ENCODE measurements around the gene NFRKB. TPM values are rescaled to one million over a fixed set of nuclear protein-coding genes. Genes with fewer than 3 reads are reported as not detected.
"Not testable (repeated sequence)": the region's sequence is repeated elsewhere in the genome, so short reads cannot be mapped to it uniquely, and the experiment has no call there.

Gene NFRKB
- total and polyA plus RNA-seq, 9 donors = 15.3 to 33.9 (median 27.4) TPM

GRCh38 chr11:129852125-129852740 lies 43.1 kb downstream of the NFRKB start:
- 80 to 86% (median 82%) methylated on average over 15 of the region's 15 CpGs for WGBS, 3 donors
- intact Hi-C loops (cut with DNase I) = no loop called here
- peaks cover 1% of the 10 kb centered on the region for H3K4me1 ChIP-seq (ENCODE audit: insufficient read depth)
- no peaks in the 10 kb centered on the region for H3K36me3 ChIP-seq
- H3K4me3 ChIP-seq = no peak overlapping the region
- TF ChIP-seq, protein P1, sequence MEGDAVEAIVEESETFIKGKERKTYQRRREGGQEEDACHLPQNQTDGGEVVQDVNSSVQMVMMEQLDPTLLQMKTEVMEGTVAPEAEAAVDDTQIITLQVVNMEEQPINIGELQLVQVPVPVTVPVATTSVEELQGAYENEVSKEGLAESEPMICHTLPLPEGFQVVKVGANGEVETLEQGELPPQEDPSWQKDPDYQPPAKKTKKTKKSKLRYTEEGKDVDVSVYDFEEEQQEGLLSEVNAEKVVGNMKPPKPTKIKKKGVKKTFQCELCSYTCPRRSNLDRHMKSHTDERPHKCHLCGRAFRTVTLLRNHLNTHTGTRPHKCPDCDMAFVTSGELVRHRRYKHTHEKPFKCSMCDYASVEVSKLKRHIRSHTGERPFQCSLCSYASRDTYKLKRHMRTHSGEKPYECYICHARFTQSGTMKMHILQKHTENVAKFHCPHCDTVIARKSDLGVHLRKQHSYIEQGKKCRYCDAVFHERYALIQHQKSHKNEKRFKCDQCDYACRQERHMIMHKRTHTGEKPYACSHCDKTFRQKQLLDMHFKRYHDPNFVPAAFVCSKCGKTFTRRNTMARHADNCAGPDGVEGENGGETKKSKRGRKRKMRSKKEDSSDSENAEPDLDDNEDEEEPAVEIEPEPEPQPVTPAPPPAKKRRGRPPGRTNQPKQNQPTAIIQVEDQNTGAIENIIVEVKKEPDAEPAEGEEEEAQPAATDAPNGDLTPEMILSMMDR (IDR thresholded peaks at IDR 0.05) = no peak
- no peak for TF ChIP-seq POLR2A (IDR thresholded peaks at IDR 0.05)
- no peak for TF ChIP-seq EP300 (IDR thresholded peaks at IDR 0.05)
- no peaks in the 10 kb centered on the region for H3K9me3 ChIP-seq
- no peak for DNase-seq
- no peak overlapping the region for H3K27ac ChIP-seq
- no peaks in the 10 kb centered on the region for H3K27me3 ChIP-seq

DNA sequence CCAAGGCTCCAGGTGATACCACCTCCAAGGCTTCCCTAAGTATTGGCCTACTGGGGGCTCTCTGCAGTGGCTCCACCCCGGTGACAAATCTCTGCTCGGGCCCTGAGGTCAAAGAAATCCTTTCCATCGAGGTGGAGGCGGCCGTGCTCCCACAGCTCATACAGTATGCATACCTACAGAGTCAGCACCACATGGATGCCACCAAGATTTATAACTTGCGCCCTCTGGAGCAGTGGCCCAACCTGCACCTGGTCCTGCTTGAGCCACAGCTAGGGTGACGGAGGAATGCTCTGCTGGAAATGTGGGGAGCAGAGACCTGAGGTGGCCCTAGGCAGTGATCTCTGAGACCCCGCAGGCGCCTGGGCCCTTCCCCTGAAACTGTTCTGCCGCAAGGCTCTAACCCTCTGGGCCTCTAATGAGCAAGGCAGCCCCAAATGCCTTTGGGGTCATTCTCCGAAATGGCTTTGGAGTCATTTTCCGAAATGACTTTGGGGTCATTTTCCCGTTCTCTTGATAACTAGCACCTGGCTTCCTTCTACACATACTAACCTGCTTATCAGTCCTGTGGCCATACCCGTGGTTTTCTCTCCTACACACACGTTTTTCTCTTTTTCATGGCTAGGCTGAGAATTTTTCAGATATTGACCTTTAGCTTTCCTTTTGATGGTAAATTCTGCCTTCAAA lies 45.8 kb downstream of the NFRKB start:
- WGBS, 3 donors = 73 to 82% (median 76%) methylated on average over 15 of the region's 15 CpGs
- Histone ChIP-seq H3K27ac (no peak overlapping the region), H3K9me3 (no peaks in the 10 kb centered on the region), H3K36me3 (no peaks in the 10 kb centered on the region), H3K4me1 (ENCODE audit: insufficient read depth) (peaks cover 1% of the 10 kb centered on the region), H3K4me3 (no peak overlapping the region), H3K27me3 (no peaks in the 10 kb centered on the region)
- TF ChIP-seq EP300 (IDR thresholded peaks at IDR 0.05) = no peak
- TF ChIP-seq, protein P1 (IDR thresholded peaks at IDR 0.05) = no peak
- TF ChIP-seq POLR2A (IDR thresholded peaks at IDR 0.05) = no peak
- intact Hi-C loops (cut with DNase I) = no loop called here
- DNase-seq = no peak

GRCh38 chr11:129847361-129847760 lies 48.0 kb downstream of the NFRKB start:
- 45 to 88% (median 55%) methylated on average over 1 to 2 of the region's 3 CpGs for WGBS, 3 donors
- H3K27ac ChIP-seq; H3K4me3 ChIP-seq; H3K27me3 ChIP-seq; DNase-seq; H3K36me3 ChIP-seq; intact Hi-C loops (cut with DNase I); H3K9me3 ChIP-seq; H3K4me1 ChIP-seq (ENCODE audit: insufficient read depth): not testable (repeated sequence)

DNA sequence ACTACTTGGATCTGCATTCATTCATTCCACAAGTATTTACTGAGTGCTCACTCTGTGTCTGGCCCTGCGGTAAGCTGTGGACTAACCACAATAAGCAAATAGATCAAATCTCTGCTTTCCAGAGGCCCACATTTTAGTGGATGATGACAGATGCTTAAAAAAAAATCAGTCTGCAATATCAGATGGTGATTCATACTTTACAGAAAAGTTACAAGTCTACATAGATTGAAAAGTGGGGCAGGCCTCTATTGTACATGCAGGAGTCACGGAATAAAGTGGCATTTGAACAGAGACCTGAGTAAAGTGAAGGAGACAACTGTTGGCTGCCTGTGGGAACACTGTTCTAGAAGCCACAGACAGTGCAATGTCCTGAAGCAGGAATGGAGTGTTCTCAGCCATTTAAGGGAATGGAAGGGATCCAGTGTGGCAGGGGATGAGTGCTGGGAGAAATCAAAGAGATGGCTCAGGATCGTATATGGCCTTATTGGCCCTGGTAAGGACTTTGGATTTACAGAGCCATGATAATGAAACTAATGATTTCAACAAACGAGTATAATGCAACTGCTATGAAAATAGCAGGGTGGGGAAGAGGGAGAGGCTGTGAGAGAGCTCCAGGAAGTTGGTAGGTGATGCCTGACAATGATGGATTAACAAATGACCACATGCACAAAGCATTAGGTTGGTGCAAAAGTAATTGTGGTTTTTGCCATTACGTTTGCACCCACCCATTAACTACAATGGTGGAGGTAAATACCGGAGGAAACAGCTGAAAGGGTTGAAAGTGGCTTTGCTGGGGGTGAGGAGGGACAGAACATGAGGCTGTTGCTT lies 48.7 kb downstream of the NFRKB start:
- Histone ChIP-seq H3K36me3 (no peaks in the 10 kb centered on the region), H3K4me3 (no peak overlapping the region), H3K9me3 (no peaks in the 10 kb centered on the region), H3K27ac (no peak overlapping the region), H3K27me3 (no peaks in the 10 kb centered on the region), H3K4me1 (ENCODE audit: insufficient read depth) (no peaks in the 10 kb centered on the region)
- intact Hi-C loops (cut with DNase I) = no loop called here
- no peak for DNase-seq
- 73 to 74% (median 73%) methylated on average over 6 of the region's 6 CpGs for WGBS, 3 donors
- TF ChIP-seq EP300 (IDR thresholded peaks at IDR 0.05) (no peak), POLR2A (IDR thresholded peaks at IDR 0.05) (no peak)
- TF ChIP-seq, protein P1 (IDR thresholded peaks at IDR 0.05) = no peak

Other genes starting within 250 kb of the NFRKB start
- gene TMEM45B, start 79.7 kb downstream of the NFRKB start, total RNA-seq = 10 to 100 TPM in 1 of 7 donors, 1 to 10 TPM in 1, under 1 TPM in 3, not detected in 2; 0.36 to 10.8 (median 0.57) TPM
- under 1 TPM in 1 of 2 donors, not detected in 1; 0.10 TPM for gene TMEM45B, start 79.7 kb downstream of the NFRKB start, polyA plus RNA-seq
- 1 to 10 TPM; 5.4 to 9.4 (median 8.2) TPM for gene PRDM10, start 107.3 kb upstream of the NFRKB start, total RNA-seq
- gene PRDM10, start 107.3 kb upstream of the NFRKB start, polyA plus RNA-seq = 1 to 10 TPM; 2.5 to 3.4 TPM
- 100 to 1,000 TPM; 198 to 281 (median 251) TPM for gene APLP2, start 174.3 kb upstream of the NFRKB start, total RNA-seq
- 100 to 1,000 TPM; 245 to 466 TPM for gene APLP2, start 174.3 kb upstream of the NFRKB start, polyA plus RNA-seq